T1000 (cell line): ENCODE results near the gene PDE4D.

ENCODE experiments used
- DNase-seq: peaks from one replicate; lab custom pipeline; 2025; ENCODE audit warnings: mixed read lengths; lab: John Stamatoyannopoulos, UW

PDE4D gene

DNA sequence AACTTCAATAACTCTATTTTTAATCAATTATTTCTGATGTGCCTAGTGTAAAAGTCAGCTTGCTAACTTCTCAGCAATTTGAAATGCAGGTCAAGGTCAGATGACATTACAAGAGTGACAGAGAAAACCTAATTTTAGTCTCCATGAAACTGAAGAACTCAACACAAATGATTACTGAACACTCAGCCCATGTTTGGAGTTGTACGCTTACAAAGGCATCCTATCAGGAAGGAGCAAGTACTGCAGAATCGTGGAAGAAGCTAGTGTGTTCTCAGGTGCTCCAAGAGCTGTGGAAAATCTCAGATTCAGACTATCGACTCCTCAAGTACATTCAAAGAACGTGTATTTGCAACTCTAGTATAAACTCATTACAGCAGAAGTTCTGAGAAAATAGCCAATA lies 526.7 kb downstream of the PDE4D start:
- DNase-seq, result no peak

DNA sequence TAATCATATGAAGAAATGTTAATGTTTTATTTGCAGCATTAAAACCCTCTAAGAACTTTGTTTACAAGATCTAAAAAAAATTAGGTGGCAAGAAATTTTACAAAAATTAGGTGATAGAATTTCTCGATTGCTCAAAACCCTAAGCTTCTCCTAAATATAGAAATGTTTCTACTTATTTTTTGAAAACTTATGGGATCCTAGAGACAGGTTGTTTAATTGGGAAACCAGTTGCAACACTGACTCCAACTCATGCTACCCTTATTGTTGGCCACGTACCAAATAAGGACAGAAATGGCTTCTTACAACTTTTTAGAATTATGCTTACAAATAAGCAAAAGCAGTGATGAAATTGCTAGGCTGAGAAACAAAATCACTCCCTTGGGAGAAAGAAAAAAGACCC lies 531.1 kb downstream of the PDE4D start:
- no peak for DNase-seq

DNA sequence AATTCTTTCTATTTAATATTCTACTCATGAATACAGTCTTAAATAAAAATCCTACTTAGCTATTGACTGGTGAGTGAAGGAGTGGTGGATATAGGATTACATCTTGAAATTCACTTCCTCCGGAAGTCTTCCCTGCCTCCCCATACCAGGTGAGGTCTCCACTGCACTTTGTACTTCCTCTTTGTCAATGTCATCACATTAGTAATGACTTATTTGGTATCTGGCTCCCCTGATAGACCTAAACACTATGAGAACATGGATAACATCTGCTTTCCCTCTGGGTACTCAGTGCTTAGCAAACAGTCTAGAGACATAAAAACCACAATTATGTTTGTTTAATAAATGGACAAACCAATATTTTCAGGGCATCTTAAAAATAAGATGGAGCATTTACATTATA lies 532.1 kb downstream of the PDE4D start:
- DNase-seq, result no peak

DNA sequence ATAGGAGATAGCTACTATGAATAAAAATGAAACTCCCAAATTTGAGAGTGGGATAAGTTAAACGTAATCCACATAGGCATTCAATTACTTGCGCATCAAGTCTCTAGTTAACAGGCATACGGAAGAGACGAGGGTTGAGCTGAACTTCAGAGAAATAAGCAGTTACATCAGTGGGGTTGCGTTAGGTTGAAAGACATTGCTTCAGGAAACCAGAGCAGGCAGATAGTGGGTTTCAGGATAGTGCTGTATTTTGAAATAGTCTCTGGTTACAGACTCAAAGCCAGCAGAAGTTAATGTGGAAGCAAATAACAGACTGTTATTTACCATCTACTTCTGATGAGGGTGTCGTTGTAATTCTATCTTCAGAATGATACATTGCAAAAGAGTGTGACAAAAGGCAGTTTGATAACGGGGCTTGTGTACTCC lies 533.4 kb downstream of the PDE4D start:
- no peak for DNase-seq

DNA sequence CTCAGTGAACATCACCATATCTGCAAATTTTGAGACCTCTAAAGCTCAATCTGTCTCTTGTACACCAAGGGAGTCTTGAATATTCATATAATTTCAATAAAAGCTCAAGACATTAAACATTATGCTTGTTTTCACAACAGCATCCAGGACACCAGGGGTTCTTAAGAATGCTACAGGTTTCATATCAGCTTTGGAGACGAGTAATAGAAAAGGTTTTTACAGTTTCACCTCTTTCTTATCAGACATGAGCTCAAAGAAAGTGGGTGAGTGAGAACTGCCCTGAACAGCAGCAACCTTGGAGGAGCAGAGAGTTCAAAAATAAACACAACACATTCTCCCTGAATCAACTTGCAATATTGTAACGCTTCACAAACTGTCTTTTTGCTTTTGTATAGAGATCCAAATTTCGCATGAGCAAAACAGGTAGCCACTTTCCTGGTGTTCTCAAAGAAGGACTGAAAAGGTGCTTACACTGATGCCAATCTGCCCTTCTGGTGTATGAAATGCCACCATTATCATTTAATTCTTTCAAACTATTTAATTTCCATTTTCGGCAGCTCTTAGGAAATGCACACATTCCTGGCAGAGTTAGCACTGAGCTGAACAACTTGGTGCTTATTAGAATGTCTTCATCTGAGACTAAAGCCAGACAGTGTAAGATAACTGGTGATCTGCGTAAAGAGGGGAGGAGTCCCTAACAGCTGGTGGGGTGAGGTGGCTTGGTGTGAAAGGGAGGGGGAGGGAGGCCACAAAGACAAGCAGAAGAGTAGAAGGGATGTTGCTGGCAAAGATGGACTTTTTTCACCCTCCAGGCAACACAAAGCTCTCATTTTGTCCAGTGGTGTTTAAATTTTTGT lies 535.3 kb downstream of the PDE4D start:
- DNase-seq, result no peak

DNA sequence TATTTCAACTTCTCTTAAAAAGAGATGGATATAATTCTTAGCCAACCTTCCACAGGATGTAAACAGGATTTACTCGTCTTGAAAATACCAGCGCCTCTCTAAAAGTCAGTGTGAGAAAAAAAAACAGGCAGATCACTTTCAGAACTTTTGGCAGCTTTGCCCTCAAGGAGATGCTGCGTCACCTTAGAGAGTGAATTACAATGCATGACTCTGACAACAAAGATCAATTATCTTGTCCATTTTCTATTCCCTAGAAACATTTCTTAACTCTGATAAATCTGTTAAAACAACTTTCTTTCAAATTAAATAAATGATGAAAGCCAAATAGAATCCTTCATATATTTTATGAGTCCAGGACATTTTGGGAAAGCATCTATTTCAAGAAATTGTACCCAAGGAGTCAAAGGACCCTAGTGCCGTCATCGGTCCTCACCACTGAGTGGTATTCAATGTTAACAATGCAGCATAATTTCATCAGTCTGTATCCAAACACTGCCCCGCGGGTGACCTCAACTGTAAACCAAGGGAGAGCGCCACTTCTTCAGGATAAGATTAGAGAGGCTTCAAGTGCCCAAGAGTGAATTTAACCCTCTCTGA lies 536.0 kb downstream of the PDE4D start:
- DNase-seq, result no peak

DNA sequence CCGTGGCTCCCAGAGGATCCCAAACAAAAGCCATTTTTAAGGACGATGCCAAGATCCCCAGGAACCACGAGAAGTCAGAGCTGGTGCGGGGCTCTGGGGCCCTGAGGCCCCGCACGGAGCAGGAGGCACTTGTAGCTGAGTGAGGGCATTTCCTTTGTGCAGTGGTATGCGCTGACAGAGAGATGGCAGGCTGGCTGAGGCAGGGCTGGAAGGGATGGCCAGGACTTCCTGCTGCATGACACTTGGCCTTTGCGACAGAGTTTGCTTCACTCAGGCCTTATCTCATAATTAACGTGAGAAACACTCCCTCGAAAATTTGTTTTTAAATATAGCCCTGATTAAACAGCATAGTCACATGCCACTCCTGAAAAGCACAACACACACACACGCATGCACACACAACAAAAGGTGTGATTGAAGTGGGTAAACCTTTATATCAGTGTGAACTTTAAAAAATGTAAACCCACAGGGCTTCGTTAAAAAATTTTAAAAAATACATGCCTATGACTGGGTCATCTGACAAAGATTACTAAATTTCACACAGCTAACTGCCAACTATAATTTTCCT lies 536.6 kb downstream of the PDE4D start:
- no peak for DNase-seq

DNA sequence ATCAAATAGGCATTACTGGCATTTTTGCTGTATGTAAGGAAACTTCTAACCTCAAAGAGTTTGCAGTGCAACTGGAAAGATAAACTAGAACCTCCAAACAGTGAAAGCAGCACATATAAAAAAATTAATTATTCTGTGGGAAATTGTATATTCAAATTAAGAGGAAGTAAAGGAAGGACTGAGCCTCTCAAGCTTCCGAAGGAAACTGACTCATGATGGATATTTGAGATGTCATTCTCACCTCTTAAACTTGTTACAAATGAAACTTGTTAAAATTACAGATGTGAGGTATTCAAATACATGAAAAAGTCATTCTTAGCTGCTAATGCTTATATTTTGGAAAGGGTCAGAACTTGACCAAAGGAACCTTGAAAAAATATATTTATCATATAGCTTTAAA lies 538.7 kb downstream of the PDE4D start:
- no peak for DNase-seq

DNA sequence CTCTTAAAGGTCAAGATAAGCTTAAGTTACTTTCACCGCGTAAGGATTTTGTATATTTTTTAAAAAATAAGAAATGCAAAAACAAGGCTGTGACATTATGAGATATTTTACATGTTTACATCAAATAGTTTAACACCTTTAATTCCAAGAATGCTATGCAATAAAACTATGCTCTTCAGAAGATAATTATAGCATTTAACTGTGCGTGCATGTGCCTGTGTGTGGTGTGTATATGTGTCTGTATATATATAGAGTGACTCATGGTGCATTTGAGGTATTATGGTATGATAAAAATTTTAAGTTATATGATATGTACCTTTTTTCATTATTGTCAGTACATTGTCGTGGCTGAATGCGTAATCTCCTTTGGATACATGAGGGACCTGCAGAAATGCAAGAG lies 539.3 kb downstream of the PDE4D start:
- DNase-seq, result no peak

DNA sequence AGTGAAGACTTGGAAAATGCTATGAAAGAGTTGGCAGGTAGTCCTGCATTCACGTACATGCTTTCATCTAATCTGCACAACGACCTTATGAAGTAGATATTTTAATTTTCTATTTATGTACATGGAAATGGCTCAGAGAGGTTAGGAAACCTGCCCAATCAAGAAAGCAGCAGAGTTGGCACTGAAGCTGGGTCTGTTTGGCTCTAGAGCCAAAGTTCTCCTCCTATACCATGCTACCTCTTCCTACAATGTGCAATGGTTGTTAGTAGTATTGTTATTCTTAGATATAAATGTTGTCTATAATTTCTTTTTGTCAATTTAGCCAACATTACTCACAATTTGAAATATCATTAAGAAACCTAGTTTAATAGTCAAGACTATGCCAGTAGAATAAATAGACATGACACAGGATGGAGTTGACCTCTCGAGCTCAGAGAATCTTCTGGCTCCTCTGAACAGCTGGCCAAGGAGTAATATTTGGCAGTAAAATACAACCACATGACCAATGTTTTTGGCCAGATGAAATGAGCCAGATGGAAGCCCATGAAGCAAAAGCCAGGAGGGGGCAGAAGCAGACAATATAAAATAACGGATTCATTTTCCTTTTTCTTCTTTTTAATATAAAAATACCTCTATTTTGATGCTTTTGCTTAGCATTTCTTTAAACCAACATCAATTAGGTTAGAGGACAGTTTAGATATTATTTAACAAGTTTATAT lies 542.3 kb downstream of the PDE4D start:
- no peak for DNase-seq

DNA sequence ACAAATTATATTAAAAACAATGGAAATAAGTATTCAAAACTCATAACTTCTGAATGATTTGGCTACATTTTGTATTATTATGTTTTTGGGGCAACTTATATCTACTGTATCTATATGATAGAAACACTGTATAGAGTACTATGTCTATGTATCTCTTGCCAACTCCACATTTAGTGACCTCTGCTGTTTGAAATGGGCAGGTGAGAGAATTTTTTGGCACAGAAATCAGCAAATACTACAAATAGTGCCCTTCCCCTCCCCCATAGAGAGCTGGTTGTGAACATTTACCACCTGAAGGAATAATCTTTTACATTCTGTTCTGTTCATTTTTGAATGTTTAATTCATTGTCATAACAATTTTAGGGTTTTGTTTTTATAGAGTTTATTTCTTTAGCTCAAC lies 545.3 kb downstream of the PDE4D start:
- no peak for DNase-seq

DNA sequence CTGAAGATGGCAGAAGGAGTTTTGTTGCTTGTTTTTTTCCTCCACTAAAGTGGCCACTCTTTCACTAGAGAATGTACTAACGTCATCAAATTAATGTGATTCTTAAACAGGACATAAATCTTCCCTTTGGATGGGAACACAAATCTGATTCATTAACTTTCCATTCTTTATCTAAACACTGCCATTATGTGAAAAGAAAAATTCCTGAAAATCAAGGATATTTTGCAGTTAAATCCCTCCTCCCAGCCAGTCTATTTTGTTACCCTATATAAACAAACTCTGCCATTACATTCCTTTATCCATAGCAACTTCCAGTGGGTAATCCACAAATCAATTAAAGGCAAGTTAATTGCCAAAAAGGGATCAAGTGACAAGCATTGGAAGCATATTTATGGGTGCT lies 546.5 kb downstream of the PDE4D start:
- DNase-seq, result no peak

DNA sequence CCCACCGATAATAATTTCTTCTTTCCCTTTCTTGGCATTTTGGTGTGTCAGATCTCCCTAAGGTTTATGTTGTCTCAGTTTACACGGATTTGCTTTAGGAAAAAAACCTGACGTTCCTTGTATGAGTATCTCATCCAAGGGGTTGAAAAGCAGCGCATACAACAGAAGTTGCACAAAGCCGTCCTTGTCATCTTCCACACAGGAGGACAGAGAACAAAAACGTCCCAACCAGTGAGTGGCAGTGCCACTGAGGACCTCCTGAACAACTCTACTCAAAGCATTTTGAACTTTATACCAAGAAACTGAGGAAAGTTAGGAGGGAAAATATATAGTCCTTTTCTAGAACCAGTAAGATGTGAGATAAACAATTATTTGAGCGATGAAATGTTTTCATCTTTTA lies 547.0 kb downstream of the PDE4D start:
- no peak for DNase-seq

DNA sequence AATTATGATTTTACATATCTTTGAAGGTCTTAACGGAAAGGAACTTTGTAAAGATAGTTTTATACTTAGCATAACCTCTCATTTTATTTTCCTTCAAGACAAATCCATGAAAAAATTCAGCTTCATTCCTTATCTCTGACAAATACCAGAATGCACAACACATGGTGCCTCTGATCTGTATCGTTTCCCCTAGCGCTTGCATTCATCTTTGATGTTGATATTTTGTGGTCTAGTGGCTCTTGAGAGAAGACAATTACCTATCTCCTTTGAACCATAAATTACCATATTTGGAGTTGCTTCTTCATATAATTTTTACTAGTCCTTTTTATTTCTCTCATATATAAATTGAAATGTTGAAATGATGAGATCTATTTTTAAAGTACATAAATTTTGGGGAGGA lies 551.3 kb downstream of the PDE4D start:
- no peak for DNase-seq

DNA sequence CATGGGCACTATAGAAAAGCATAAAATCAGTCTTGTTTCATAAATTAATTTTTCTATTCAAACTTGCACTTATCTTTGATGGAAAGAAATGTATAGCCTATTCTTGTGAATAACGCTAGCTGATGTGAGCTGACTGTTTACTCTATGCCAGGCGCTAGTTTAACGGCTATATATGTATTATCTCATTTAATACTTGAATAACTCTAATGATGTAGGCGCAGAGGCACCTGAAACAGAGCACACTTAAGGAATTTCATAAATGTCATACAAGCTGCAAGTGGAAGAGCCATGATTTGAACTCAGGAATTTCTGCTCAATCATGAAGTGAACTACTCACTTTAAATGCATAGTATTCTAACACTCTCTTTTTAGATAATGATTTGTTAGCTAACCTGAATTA lies 551.8 kb downstream of the PDE4D start:
- no peak for DNase-seq

DNA sequence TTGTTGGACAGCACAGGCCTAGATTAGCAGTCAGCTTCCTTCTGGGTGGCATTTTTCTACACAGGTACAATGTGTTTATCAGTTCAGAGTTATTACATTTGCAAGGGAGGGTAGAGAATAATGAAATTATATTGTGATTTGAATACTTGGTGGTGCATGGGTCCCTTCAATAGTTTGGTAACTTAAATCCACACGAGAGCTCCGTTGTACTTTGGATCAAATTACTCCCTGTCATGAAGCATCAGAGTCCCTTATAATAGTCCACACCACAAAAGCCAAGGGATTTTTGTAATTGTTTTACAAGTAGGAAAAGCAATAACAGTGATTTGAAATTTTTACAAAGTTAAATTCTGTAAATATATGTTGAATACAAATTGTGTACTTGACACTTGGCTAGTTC lies 552.4 kb downstream of the PDE4D start:
- DNase-seq, result no peak

DNA sequence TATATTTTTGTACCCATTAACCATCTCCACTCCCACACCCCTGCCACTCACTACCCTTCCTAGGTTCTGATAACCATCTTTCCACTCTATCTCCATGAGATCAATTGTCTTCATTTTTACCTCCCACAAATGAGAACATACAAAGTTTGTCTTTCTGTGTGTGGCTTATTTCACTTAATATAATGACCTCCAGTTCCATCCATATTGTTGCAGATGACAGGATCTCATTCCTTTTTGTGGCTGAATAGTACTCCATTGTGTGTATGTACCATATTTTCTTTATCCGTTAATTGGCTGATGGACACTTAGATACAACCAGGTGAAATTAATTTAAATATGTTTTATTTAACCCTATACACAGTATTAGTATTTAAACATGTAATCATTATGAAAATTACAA lies 552.9 kb downstream of the PDE4D start:
- no peak for DNase-seq

DNA sequence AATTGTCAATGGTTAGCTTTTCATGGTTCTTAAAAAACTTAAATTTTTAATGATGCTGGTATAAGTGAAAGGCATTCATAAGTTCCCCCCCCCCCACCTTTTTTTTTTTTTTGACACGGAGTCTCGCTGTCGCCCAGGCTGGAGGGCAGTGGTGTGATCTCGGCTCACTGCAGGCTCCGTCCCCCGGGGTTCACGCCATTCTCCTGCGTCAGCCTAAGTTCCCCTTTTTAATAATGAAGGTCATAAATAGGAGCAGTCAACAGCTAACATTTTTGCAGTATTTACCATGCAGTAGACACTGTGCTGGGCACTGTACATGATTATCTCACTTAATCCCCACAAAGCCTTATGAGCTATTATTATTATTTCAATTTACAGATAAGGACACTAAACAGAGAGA lies 556.3 kb downstream of the PDE4D start:
- DNase-seq, result no peak

DNA sequence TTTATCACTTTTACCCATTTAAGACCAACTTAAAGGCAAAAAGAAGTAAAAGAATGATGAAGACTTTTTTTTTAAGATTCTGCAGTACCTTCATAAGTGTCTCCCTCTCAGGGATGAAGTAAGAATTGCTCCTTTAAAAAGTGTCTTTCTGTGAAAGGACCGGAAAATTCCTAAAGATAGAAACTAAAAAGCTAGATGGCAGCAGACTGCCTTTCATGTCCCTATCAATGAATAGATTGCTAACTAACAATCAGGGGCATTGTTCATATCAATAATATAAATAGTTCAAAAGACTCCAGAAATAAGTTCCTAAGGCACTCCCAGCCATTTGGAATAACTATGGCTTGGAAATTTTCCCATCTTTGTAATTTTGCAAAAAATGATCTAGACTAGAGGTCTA lies 558.0 kb downstream of the PDE4D start:
- DNase-seq, result no peak

DNA sequence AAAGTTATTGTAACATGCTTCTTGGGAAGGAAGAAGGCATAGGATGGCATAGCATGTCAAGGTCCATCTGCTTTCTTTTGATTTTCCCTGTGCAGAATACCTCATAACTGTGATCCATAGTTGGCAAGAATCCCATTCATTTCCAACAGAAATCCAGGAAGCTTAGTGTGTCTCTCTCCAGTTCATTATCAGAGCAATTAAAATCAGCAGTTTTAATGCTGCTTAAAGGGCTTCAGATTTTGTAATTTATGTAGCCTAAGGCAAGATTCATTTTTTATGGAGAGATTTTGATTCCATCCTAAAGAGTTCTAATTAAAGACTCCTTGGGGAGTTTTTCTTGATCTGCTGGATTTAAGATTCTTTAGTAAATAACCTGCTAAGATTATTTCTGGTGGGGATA lies 560.1 kb downstream of the PDE4D start:
- no peak for DNase-seq

DNA sequence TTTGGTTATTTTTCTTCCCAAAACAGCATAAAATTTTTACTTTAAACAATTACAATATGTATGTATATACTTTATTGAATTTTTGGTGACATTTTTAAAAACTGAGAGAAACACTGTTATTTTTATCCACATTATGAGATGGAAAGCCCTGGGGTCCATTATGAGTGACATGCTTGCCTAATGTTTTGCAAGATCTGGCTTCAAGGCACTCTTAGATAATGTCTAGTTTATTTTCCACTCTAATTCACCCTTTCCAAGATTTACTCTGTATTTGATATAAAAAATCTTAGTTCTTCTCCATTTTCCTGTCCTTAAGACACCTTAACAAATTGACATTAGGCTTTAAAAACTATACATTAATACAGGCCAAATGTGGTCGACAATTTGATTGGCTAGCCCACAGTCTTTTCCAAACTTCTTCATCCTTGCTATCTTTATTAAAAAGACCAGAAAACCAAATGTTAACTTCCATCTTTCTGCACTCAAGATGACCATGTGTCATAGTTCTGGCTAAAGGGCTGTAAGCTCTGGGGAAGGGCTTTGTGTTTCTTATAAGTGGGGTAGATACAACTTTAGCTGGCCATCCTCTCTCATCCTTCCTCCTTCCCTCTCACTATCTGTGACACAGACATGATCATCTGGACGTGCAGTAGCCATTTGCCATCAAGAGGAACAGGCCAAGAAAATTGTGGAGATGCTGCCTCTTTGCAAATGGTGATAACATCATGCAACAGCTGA lies 561.1 kb downstream of the PDE4D start:
- DNase-seq, result no peak

DNA sequence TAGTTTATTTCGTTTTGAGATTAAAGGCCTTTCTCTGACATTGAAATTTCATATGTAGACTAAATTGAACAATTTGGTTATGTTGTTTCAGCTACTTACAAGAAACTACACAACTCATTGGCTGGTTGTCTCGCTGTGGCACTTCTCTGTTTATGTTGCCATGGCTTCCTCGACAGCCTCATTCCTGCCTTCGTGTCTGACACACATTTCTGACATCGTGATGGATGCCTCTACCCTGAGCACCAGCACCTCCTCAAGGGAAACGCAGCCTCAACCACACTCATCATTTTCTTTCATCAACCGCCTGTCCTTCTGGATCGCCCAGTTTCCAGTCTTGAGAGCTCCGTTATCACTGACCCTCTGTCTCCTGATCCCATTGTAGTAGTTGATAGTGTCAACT lies 562.8 kb downstream of the PDE4D start:
- no peak for DNase-seq
